Type B pancreatic cell (in vitro differentiated cells): Measurements from ENCODE around the gene USP48. TPM values are rescaled to one million over a fixed set of nuclear protein-coding genes. Genes with fewer than 3 reads are reported as not detected.

ENCODE experiments used
- DNase-seq: peaks from one replicate; pipeline ENCODE4 v3.0.0; 2021; ENCODE audit warnings: mixed read lengths; ENCODE audit not compliant: unreplicated experiment; ENCODE audit errors: extremely low spot score
- H3K27ac Mint-ChIP-seq: 2 replicates; pipeline ENCODE4 v1.8.0; 2021; ENCODE audit warnings: mild to moderate bottlenecking, mixed read lengths
- H3K27me3 Mint-ChIP-seq: 2 replicates; pipeline ENCODE4 v1.8.0; 2021; ENCODE audit warnings: mixed read lengths
- H3K36me3 Mint-ChIP-seq: 2 replicates; pipeline ENCODE4 v1.8.0; 2021; ENCODE audit warnings: mixed read lengths
- H3K4me1 Mint-ChIP-seq: one replicate; pipeline ENCODE4 v1.8.0; 2021; ENCODE audit warnings: mixed read lengths; ENCODE audit not compliant: unreplicated experiment
- H3K4me3 Mint-ChIP-seq: 2 replicates; pipeline ENCODE4 v1.8.0; 2021; ENCODE audit warnings: mild to moderate bottlenecking, mixed read lengths
- H3K9me3 Mint-ChIP-seq: 2 replicates; pipeline ENCODE4 v1.8.0; 2021; ENCODE audit warnings: mixed read lengths
- CTCF ChIP-seq: fragments of 200-600 bp; sonication (generic); conservative IDR thresholded peaks from 2 replicates; pipeline ENCODE4 v1.5.0; 2021; ENCODE audit warnings: antibody characterized with exemption, mild to moderate bottlenecking
- total RNA-seq: library from RNA; stranded (reverse); gene quantifications from 2 replicates; pipeline ENCODE4 v1.2.1, GENCODE V29; 2021; ENCODE audit warnings: low replicate concordance

The USP48 gene
- total RNA-seq, 1 donor from 2014 or later = 66.7 TPM

GRCh38 chr1:21643624-21644023, 139.3 kb downstream of the USP48 start:
- TF ChIP-seq CTCF = no peak
- Mint-ChIP-seq H3K9me3 (no peaks in the 10 kb centered on the region), H3K36me3 (no peaks in the 10 kb centered on the region), H3K27me3 (peaks cover 3% of the 10 kb centered on the region), H3K4me1 (peaks cover 15% of the 10 kb centered on the region), H3K4me3 (no peak overlapping the region), H3K27ac (no peak overlapping the region)
- no peak for DNase-seq

GRCh38 chr1:21641967-21642739, 140.8 kb downstream of the USP48 start:
- Mint-ChIP-seq H3K9me3 (no peaks in the 10 kb centered on the region), H3K4me1 (peaks cover 17% of the 10 kb centered on the region), H3K36me3 (no peaks in the 10 kb centered on the region), H3K4me3 (no peak overlapping the region), H3K27me3 (peaks cover 3% of the 10 kb centered on the region), H3K27ac (no peak overlapping the region)
- no peak for TF ChIP-seq CTCF
- DNase-seq = no peak

GRCh38 chr1:21641537-21641936, 141.4 kb downstream of the USP48 start:
- H3K27ac Mint-ChIP-seq = no peak overlapping the region
- H3K36me3 Mint-ChIP-seq = no peaks in the 10 kb centered on the region
- H3K9me3 Mint-ChIP-seq = no peaks in the 10 kb centered on the region
- H3K4me1 Mint-ChIP-seq = peaks cover 17% of the 10 kb centered on the region
- H3K27me3 Mint-ChIP-seq = peaks cover 3% of the 10 kb centered on the region
- no peak for TF ChIP-seq CTCF
- DNase-seq = no peak
- H3K4me3 Mint-ChIP-seq = no peak overlapping the region

- no peak for DNase-seq
- Mint-ChIP-seq H3K27ac (no peak overlapping the region), H3K9me3 (no peaks in the 10 kb centered on the region), H3K27me3 (peaks cover 3% of the 10 kb centered on the region), H3K36me3 (no peaks in the 10 kb centered on the region), H3K4me1 (peaks cover 17% of the 10 kb centered on the region), H3K4me3 (no peak overlapping the region)
- no peak for TF ChIP-seq CTCF
These were observed 141.9 kb downstream of the USP48 start for GRCh38 chr1:21641076-21641475.

GRCh38 chr1:21640653-21641052, 142.3 kb downstream of the USP48 start:
- H3K9me3 Mint-ChIP-seq = no peaks in the 10 kb centered on the region
- peaks cover 3% of the 10 kb centered on the region for H3K27me3 Mint-ChIP-seq
- no peak for DNase-seq
- H3K4me3 Mint-ChIP-seq = no peak overlapping the region
- H3K36me3 Mint-ChIP-seq = no peaks in the 10 kb centered on the region
- no peak for TF ChIP-seq CTCF
- H3K27ac Mint-ChIP-seq = no peak overlapping the region
- H3K4me1 Mint-ChIP-seq = peaks cover 17% of the 10 kb centered on the region
